ENCODE measurements around the gene GCN1. TPM values are rescaled to one million over a fixed set of nuclear protein-coding genes. Genes with fewer than 3 reads are reported as not detected.

GCN1 gene
- total and polyA plus RNA-seq, 2 experiments from 2014 or later, result 27.0 to 76.0 TPM

DNA sequence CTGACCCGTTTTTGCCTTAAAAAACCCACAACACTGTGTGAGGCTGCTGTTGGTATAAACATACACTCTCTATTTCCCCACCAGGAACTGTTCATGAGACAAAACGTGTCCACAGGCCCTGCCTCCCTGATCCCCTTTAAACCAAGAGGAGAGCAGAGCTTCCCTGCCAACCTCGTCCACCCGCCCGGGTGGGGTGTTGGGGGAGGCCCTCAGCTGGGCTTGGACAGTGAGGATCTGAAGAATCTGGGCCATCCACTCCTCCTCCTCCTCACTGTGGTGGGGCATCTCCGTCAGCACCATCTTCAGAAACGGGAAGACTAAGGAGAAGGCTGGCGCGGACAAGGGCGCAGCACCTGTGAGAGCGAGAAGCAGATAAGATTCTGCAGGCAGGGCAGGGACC, 36.8 kb downstream of the GCN1 start:
- no peaks in the 10 kb centered on the region for H3K9me3 ChIP-seq (ENCODE audit: low read depth)
- no peak overlapping the region for H3K4me3 ChIP-seq
- DNase-seq (ENCODE audit: low read depth in 1 of 2, low spot score in 1 of 2), result no peak
- H3K27ac ChIP-seq, result no peak overlapping the region
- H3K4me1 ChIP-seq (ENCODE audit: low read depth), result no peaks in the 10 kb centered on the region
- peaks cover 76% of the 10 kb centered on the region for H3K36me3 ChIP-seq
- H3K27me3 ChIP-seq, result no peaks in the 10 kb centered on the region
- TF ChIP-seq, protein P1, sequence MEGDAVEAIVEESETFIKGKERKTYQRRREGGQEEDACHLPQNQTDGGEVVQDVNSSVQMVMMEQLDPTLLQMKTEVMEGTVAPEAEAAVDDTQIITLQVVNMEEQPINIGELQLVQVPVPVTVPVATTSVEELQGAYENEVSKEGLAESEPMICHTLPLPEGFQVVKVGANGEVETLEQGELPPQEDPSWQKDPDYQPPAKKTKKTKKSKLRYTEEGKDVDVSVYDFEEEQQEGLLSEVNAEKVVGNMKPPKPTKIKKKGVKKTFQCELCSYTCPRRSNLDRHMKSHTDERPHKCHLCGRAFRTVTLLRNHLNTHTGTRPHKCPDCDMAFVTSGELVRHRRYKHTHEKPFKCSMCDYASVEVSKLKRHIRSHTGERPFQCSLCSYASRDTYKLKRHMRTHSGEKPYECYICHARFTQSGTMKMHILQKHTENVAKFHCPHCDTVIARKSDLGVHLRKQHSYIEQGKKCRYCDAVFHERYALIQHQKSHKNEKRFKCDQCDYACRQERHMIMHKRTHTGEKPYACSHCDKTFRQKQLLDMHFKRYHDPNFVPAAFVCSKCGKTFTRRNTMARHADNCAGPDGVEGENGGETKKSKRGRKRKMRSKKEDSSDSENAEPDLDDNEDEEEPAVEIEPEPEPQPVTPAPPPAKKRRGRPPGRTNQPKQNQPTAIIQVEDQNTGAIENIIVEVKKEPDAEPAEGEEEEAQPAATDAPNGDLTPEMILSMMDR (IDR thresholded peaks at IDR 0.05; ENCODE audit: low read depth, low read length), result no peak

DNA sequence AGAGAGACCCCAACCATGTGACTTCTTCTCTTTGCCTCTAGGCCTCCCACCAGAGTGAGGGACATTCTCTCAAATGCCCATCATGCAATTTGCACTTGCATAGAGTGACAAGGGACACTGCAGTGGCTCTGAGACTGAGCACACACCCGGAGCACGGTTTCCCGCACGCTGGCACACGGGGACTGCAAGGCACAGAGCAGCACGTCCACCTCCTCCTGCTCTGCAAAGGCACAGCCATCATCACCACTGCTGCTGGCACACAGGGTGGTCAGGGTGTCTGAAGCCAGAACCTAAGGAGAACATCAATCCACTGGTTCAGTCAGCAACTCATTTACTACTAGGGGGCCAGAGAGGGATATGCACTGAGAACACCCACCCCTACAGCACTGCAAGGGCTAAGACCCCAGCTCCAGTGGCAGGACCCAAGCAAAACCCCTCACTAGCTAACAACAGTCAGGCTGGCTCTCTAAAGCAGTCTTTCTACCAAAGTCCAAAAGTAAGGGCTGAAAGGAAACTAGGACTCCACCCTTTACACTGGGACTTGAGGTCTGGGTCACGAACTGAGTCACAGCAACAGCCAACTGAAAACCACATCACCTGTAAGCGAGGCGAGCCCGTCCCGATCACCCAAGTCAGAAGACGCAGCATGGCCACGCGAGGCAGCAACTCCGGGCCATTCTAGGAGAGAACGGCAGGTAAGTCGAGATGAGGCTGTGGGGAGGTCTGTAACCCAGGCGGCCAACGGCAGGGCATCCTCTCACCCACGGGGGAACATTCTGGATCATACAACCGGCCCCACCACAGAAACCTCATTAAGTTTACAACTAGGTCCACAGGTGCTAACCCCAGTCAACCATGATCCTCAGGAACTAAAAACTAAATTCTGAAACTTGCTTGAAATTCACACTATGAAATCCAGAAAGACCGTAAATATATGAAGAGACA, 37.9 kb downstream of the GCN1 start:
- no peak for DNase-seq (ENCODE audit: low read depth in 1 of 2, low spot score in 1 of 2)
- Histone ChIP-seq H3K4me1 (ENCODE audit: low read depth) (no peaks in the 10 kb centered on the region), H3K4me3 (no peak overlapping the region), H3K27me3 (no peaks in the 10 kb centered on the region), H3K36me3 (peaks cover 71% of the 10 kb centered on the region), H3K27ac (no peak overlapping the region), H3K9me3 (ENCODE audit: low read depth) (no peaks in the 10 kb centered on the region)
- TF ChIP-seq, protein P1 (IDR thresholded peaks at IDR 0.05; ENCODE audit: low read depth, low read length), result no peak

DNA sequence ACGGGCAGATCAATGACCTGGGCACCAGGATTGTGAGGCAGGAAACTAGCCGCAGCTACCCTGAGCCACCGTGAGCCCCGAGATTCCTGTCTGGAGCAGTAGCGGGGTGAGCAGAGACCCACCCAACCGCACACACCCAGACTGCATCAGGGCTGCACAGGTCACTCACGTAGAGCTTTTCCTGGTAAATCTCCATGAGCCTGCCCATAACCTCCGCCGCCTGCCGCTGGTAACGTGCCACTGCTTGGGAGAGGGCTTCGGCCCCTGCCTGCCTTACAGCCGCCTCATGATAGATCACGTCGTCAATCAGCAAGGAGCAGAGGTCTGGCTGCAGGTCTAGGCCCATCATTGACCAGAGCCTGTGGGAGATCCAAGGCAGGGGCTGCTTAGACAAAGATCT, 39.4 kb downstream of the GCN1 start:
- Histone ChIP-seq H3K27ac (no peak overlapping the region), H3K4me3 (no peak overlapping the region), H3K4me1 (ENCODE audit: low read depth) (no peaks in the 10 kb centered on the region), H3K36me3 (peaks cover 63% of the 10 kb centered on the region), H3K27me3 (no peaks in the 10 kb centered on the region), H3K9me3 (ENCODE audit: low read depth) (no peaks in the 10 kb centered on the region)
- no peak for DNase-seq (ENCODE audit: low read depth in 1 of 2, low spot score in 1 of 2)
- TF ChIP-seq, protein P1 (IDR thresholded peaks at IDR 0.05; ENCODE audit: low read depth, low read length), result no peak

DNA sequence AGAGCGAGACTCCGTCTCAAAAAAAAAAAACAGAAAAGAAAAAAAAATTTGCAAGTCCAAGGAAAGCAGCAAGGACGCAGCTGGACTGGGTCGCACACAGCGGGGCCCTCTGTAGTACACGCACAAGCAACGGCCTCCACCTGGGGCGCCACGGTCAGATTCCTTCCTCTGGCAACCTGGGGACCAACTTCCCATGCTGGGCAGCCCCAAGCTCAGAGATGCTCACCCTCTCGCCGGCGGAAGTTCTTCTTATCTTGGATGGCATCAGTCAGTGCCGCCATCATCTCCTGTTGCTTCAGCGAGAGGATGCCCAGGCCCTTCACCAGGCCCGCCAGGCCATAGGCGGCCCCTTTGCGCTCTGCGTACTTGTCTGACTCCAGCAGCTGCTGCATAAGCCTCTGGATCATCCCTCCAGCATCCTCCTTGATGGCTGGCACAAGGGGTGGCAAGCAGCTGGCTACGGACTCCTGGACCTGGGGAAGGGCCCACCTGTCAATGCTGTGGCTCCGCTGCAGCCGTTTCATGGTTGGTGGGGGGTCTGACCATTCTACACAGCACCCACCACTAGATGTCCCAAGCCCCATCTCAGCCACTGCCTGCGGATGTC, 43.5 kb downstream of the GCN1 start:
- peaks cover 71% of the 10 kb centered on the region for H3K36me3 ChIP-seq

DNA sequence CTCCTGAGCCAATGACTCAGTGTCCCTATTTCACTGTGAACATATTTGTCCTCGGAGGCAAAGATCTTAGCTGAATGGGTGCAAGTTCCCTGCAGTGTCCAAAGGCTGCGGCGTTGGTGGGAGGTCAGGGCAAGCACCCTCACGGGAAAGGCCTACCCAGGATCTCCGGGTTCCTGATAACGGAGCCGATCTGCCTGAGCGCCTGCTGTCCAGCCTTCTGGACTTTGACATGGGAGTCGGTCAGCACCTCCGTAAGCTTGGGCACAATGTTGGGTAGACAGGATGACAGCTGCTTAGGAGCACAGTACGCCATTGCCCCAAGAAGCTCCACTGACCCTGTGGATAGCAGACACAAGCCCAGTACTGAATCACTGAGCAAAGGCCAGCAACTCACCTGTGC, 46.5 kb downstream of the GCN1 start:
- Histone ChIP-seq H3K4me1 (ENCODE audit: low read depth) (no peaks in the 10 kb centered on the region), H3K4me3 (no peak overlapping the region), H3K27me3 (no peaks in the 10 kb centered on the region), H3K9me3 (ENCODE audit: low read depth) (no peaks in the 10 kb centered on the region), H3K36me3 (peaks cover 71% of the 10 kb centered on the region), H3K27ac (no peak overlapping the region)
- TF ChIP-seq, protein P1 (IDR thresholded peaks at IDR 0.05; ENCODE audit: low read depth, low read length), result no peak
- no peak for DNase-seq (ENCODE audit: low read depth in 1 of 2, low spot score in 1 of 2)

More for the DNA sequence above, 43.5 kb downstream of the GCN1 start:
- H3K4me3 ChIP-seq, result no peak overlapping the region
- no peaks in the 10 kb centered on the region for H3K4me1 ChIP-seq (ENCODE audit: low read depth)
- DNase-seq (ENCODE audit: low read depth in 1 of 2, low spot score in 1 of 2), result no peak
- no peaks in the 10 kb centered on the region for H3K27me3 ChIP-seq
- TF ChIP-seq, protein P1 (IDR thresholded peaks at IDR 0.05; ENCODE audit: low read depth, low read length), result no peak
- H3K9me3 ChIP-seq (ENCODE audit: low read depth), result no peaks in the 10 kb centered on the region
- H3K27ac ChIP-seq, result no peak overlapping the region

All from cardiac muscle cell (in vitro differentiated cells and primary cell).